Posterior vena cava (tissue), 2 donors: Measurements from ENCODE around the gene CTNNAL1. TPM values are rescaled to one million over a fixed set of nuclear protein-coding genes. Genes with fewer than 3 reads are reported as not detected.
A peak's percentile ranks its signal among the peaks of the same experiment; 100 is the strongest.

Experiments
- DNase-seq: peaks from one replicate; pipeline ENCODE4 v3.0.0-alpha.2; 2020; ENCODE audit warnings: low spot score
- intact Hi-C, 2 donors: fragments of 100-400 bp; cut with DNase I; formaldehyde crosslinking; loops; one replicate each; pipeline versions ENCODE4 v1.14.1 to v1.14.2; 2022 to 2023
- total RNA-seq, 2 donors: library from RNA; stranded (reverse); fragmentation: NEBNext Ultra II Directional; extraction: Animal tissue kit (Norgen Biotek cat#: 25700); gene quantifications; one replicate each; pipeline ENCODE4 v1.2.1, GENCODE V29; 2021
- donor health status: DM: yes; HTN: yes; CAD: no.
- donor health status: DM: yes; HTN: yes; CAD: no.

CTNNAL1 gene
- total RNA-seq, 2 donors from 2014 or later: 36.6 to 67.8 TPM

GRCh38 chr9:109030426-109030825, 17.1 kb upstream of the CTNNAL1 start:
- intact Hi-C loops: no loop called here
- DNase-seq: no peak

GRCh38 chr9:109028457-109028856, 15.2 kb upstream of the CTNNAL1 start:
- no peak for DNase-seq
- intact Hi-C loops: loop anchor here in 1 of 2 donors (2.0 kb wide), 1 partner anchor 90 kb away; the partner anchor contains the start of gene TMEM245

DNA sequence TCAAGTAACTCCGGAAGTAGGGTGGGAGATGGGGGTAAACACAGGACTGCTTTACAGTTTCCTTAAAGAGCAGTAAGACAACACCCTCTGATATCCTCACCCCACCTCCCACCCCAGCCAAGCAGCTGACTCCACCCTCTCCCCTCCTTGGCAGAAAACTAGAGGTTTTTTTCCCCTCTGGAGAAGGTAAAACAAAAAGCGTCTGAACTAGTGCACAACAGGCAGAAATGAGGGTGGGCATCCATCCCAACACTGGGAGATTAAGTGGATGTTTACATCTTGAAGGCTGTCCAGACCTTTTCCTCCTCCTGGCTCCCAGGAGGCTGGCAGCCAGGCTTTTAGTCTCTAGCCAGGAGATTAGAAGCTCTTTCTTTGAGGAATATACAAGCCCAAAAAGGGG, 13.9 kb upstream of the CTNNAL1 start:
- intact Hi-C loops: no loop called here
- DNase-seq: no peak

DNA sequence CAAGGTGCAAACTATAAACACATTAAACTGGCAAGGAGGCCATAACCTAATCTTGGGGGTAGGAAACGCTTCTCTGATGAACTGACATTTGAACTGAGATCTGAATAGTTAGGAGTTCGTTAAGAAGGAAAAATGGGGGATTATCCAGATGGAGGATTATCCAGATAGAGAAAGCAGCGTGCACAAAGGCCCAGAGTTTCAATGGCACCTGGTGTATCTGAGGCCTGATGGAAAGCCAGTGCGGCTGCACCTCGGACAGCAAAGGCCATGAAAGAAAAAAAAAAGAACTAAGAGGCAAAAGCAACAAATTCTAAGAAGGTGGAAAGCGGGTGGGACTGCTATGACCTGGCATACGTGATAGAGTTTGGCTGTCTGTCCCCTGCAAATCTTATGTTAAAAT, 13.0 kb upstream of the CTNNAL1 start:
- DNase-seq: no peak
- intact Hi-C loops: no loop called here

DNA sequence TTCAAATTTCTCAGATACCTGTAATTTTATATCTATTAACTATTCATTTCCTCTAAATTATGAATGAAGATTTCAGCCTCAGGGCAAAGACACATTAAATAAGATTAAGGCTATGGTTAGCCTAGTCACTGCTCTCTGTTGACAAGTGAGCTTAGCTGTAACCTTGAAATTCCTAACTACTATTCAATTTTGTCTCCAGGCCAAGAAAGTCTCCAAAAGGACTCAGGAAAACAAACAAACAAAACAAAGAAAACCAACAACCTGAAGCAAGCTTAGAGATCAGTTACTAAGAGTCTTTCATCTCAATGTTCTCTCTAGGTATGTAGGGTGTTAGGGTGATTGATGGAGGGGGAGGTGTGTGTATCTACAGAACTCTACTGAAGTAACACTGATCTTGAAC, 9.6 kb upstream of the CTNNAL1 start:
- no peak for DNase-seq
- intact Hi-C loops: no loop called here

- intact Hi-C loops: no loop called here
- DNase-seq: no peak
Observed at GRCh38 chr9:109020581-109021511, 7.5 kb upstream of the CTNNAL1 start.

- intact Hi-C loops: no loop called here
- DNase-seq: no peak
Observed at GRCh38 chr9:109020113-109020512, 6.8 kb upstream of the CTNNAL1 start.

- no peak for DNase-seq
- intact Hi-C loops: no loop called here
Observed at GRCh38 chr9:109019420-109019819, 6.1 kb upstream of the CTNNAL1 start.

DNA sequence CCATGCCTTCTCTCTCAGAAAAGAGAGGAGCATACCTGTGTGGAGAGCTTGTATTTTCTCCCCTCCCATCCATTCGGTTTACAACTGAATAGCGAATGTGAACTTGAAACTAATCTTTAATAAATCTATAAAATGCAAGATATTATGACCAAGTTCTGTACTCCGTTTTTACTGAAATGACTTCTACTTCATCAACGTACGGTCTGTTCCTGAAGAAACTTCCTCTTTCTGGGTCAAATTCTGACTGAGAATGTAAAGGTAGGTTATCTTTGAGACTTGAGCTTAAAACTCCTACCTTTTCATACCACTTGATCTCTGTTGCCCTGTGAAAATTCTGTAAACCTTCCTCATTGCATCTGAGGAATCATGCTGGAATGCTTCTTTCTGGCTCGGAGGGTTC, 4.2 kb upstream of the CTNNAL1 start:
- intact Hi-C loops: no loop called here
- no peak for DNase-seq

- intact Hi-C loops: no loop called here
- no peak for DNase-seq
Observed at GRCh38 chr9:109017061-109017460, 3.8 kb upstream of the CTNNAL1 start.

DNA sequence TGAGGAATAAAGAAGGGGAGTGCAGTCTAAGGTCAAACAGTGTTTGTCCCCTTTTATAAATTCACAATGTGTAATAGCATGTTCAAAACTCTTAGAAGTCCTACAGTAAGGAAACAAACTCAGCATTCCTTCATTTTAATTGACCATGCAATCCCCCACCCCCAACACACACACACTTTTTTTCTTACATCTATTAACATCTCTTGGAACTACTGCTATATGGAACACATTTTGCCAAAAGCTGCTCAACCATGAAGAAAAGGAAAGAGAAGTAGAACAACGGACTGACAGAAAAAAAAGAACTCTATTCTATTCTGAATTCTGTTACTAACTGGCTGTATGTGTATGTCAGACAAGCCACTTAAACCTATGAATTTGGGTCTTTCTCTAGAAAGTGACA, 2.8 kb upstream of the CTNNAL1 start:
- no peak for DNase-seq
- intact Hi-C loops: no loop called here

DNA sequence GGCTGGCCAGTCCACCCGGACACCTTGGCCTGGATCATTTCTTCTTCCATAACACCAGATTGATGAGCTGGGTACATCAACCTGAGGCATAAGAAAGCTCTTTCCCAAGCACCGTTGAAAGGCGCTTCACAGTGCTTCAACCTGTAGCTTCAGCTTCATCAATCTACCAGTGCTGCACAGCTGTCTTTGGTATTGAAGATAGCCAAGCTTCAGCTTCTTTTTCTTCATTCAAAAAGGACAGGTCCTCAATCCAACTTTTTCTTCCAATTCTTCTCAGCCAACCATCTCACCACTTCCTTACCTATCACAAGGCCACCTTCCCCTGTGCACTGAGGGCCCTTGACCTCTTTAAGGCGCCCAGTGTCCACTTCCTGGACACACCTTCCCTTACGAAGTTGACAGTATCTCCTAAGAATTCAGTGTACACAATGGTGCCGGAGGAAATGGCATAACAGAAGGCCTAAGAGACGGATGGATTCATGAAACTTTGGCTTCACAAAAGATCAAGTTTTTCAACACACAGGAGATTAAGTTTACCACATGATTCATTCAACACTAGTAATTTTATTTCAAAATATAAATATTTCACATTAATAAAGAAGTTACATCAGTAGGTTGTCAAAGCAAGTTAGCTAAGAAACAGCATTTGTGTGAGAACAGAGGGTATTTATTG, 1.4 kb upstream of the CTNNAL1 start:
- intact Hi-C loops: no loop called here
- no peak for DNase-seq

DNA sequence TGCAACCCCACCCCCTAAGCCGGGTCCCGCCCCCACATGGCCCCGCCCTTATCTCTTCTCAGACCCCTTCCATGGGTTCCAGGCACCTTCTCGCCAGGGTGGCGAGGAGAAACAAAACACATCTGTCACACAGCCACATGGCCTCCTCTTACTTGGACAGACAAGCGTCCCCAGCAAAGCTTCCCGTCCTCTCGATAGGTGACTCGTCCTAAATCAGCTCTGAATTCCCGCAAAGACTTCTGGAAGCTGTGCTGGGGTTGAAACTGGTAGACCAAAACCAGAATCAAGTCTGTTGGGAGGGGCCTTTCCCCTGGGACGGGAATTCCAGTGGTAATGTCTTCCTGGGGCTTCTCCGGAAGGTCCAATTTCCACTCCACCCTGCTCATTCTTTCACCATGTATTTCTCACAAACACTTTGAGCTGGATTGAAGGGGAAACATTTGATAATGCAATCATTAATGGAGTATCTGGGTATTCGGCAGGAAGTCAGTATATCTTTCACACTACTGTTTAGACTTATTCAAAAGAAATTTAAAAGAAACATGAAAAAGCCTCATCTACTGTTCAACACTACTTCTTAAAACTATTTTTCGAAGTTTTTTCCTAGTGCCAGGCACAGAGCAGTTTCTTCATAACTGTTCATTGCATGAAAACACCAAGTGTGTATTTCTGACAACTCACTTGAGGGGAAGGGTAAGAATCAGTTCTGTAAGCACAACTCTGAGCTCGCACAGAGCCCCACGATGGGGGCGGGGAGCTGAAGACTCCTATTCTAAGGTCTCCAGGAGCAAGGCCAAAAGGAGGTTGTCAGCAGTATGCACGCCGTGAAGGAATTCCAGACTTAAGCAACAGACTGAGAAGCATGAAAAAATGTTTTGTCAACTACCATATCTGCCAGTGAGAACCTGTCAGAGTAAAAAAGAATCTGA, 644 bp upstream of the CTNNAL1 start:
- intact Hi-C loops: no loop called here
- no peak for DNase-seq

DNA sequence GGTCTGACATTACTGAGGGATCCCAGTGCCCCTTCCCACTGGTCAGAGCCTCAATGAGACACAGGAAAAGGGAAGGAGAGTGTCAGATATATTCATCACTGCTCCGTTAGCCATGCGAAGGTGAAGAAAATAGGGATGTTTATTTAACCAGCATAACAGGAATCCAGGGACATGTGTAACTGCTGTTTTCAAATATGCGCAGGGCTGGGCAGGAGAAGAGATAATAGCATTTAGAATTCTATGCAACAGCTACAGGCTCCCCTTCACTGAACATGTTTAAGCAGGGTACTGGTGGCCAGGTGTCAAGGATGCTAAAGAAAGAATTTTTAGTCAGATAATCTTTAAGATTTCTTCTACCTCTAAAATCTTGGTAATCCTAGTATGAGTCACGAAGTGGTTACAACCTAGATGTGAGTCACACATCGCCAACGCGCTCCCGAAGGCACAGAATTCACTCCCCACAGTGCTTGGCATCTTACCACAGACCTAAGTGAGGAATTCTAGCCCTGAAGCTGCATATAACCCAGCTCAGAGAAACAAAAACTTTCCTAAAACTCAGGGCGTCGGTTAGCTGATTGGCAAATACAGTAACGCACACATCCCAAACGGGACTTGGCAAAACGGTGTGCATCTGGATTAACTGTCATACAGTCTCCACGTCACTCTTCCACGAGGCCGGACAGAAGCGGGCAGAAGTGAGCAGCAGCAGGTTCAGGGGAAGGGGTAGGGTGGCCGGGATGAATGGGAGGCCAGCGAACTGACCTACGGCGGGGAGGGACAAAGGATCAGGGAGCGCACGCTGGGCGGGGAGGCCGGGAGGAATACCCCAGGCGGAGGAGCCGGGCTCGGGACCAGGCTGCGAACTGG, 1.1 kb downstream of the CTNNAL1 start:
- peak; percentile 85 for DNase-seq
- intact Hi-C loops: no loop called here

- intact Hi-C loops: no loop called here
- no peak for DNase-seq
Observed at GRCh38 chr9:109011231-109011671, 2.0 kb downstream of the CTNNAL1 start.

DNA sequence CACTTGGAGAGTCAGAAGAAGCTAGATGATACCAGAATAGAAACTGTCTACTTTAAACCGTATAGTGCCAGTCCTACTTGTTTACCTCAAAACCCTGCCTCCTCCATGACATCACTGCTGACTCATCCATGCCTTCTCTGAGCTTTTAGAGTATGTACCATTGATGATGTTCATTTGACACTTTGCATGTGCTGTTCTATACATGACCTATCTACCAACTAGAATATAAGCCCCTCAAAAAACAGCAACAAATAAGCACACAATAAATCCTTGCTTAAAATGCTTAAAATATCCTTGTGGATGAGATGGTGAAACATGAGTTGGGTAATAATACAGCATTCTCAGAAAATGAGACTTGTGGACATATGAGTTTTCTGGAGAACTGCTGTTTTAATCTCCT, 2.6 kb downstream of the CTNNAL1 start:
- no peak for DNase-seq
- intact Hi-C loops: no loop called here

- DNase-seq: no peak
- intact Hi-C loops: loop anchor here in 1 of 2 donors (2.0 kb wide), 1 partner anchor 77 kb away; no protein-coding TSS in a partner anchor
Observed at GRCh38 chr9:109005678-109006077, 7.6 kb downstream of the CTNNAL1 start.

DNA sequence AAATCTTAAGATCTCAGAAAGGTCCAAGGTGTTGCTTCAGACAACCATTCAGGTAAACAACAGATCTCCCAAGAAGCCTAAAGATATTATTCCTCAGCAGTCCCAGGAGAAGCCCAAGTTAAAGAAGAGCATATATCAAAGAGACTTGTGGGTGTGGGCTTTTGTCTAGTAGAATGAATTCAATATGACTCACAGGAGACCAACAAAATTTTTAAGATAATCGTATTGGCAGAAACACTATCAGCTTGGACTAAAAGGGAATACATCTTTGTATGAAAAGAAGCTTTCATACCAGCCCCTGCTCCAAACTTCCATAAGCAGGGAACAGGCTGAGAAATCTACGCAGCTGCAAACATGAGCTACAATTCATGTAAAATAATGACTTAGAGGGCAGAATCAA, 10.2 kb downstream of the CTNNAL1 start:
- intact Hi-C loops: no loop called here
- no peak for DNase-seq

DNA sequence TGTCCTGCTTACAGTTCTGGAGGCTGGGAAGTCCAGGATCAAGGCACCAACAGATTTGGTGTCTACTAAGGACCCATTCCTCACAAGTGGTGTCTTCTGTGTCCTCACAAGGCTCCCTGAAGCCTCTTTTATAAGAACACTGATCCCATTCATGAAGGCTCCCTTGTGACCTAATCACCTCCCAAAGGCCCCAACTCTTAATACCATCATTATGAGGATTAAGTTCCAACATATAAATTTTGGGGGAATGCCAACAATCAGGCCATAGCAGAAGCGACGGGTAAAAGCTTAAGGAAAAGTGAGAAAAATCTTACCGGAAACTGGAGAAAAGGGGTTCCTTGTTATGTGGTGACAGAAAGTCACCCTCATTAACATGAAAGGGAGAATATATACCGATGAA, 11.2 kb downstream of the CTNNAL1 start:
- no peak for DNase-seq
- intact Hi-C loops: no loop called here
